HTR-8/SVneo (cell line): ENCODE results near the gene SOCS3.
"Not testable (repeated sequence)": the region's sequence is repeated elsewhere in the genome, so short reads cannot be mapped to it uniquely, and the experiment has no call there.

Experiments
- DNase-seq: peaks from one replicate; pipeline ENCODE4 v3.0.0; 2011; ENCODE audit warnings: low spot score, mixed read lengths; ENCODE audit not compliant: insufficient read length
- FAIRE-seq: peaks from 2 replicates; lab custom pipeline; 2011; peaks lifted over from hg19 to GRCh38; lab: Jason Lieb, UNC

The SOCS3 gene

GRCh38 chr17:78315355-78316114 lies 44.3 kb downstream of the SOCS3 start:
- DNase-seq (peak; percentile 87), FAIRE-seq (peak; percentile 84)

- no peak for DNase-seq
- FAIRE-seq = no peak
Observed at GRCh38 chr17:78314683-78315354, 45.1 kb downstream of the SOCS3 start.

- FAIRE-seq (peak; percentile 91), DNase-seq (peak; percentile 81)
Observed at GRCh38 chr17:78313735-78314648, 45.9 kb downstream of the SOCS3 start.

DNA sequence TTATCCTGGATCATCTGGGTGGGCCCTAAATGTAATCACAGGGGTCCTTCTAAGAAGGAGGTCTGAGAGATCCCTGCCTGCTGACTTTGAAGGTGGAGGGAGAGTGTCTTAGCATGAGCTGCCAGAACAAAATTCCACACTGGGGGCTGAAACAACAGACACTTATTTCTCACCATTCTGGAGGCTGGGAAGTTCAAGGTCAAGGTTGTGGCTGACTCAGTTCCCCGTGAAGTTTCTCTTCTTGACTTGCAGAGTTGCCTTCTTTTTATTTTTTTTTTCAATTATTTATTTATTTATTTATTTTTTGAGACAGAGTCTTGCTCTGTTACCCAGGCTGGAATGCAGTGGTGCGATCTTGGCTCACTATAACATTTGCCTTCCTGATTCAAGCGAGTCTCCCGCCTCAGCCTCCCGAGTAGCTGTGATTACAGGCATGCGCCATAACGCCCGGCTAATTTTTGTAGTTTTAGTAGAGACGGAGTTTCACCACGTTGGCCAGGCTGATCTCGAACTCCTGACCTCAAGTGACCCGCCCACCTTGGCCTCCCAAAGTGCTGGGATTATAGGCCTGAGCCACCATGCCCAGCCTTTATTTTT lies 50.1 kb downstream of the SOCS3 start:
- not testable (repeated sequence) for DNase-seq, FAIRE-seq

- DNase-seq = no peak
- no peak for FAIRE-seq
Observed at GRCh38 chr17:78307887-78308638, 51.8 kb downstream of the SOCS3 start.

DNA sequence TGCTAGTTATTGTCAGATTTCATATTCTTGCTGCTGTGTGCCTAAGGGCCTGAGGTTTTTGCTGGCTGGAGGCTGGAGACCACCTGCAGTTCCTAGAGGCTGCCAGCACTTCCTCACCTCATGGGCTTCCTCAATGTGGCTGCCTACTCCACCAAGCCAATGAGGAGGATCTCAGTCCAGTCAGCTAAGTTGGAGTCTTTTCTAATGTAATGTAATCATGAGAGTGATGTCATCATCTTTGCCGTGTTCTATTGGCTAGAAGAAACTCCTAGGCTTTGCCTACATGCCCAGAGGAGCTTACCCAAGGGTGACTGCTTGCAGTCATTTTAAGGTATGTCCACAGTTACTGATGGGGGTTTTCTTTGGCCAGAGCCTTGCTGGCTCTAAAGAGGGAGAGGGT lies 53.0 kb downstream of the SOCS3 start:
- FAIRE-seq (no peak), DNase-seq (no peak)
